HPDE6-E6E7 (cell line): ENCODE data around the gene CD59.

Source experiments
- DNase-seq: peaks from one replicate; pipeline ENCODE4 v3.0.0; 2011; ENCODE audit warnings: missing footprints; ENCODE audit errors: extremely low spot score

Gene CD59, protein sequence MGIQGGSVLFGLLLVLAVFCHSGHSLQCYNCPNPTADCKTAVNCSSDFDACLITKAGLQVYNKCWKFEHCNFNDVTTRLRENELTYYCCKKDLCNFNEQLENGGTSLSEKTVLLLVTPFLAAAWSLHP

DNA sequence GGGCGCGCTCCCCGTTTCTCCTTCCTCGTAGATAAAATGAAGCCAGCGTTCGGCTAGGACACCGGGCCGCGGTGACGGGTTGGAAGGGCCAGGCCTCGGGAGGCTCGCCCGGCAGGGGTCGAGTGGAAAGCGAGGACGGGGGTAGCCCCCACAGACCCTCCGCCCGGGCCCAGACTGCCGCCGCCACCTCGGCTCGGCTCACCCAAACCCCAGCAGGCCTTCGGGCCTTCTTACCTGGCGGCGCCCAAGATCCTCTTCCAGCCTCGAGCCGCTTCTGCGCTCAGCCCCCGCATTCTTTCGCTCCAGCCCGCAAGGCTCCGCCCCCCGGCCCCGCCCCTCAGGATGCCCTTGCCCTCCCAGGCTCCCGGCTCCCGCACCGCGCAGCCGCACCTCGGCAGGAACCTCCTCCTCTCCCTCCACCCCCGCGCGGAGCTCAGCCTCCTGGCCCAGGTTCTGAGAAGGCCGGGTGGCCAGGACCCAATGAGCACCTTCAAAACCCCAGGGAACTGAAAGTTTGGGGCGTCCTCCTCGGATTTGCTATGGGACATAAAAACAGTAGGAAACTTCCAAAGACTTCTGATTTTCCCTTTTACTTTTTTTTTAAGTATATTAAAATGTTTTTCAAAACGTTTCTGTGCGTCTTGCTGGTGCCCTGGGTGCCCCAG, at the start of gene CD59:
Gene CD59 (minus strand): TSS at position 276 of the 665 bp plus-strand sequence. CDS start 13,978 bp downstream, outside the sequence.
- DNase-seq, result peak; percentile 93

DNA sequence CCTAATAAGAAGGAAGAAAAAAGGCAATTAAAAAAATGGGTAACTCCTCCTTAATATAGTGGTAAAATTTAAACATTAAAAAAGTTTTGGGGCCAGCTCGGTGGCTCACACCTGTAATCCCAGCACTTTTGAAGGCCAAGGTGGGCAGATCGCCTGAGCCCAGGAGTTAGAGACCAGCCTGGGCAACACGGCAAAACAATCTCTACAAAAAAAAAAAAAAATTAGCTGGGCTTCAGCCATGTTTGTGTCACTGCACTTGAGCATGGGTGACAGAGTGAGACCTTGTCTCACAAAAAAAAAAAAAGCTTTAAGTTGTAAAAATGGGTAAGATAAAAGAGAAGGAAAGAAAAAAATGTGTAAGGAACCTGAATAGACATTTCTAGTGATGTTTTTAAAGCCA, 49.4 kb upstream of the CD59 start:
- no peak for DNase-seq

GRCh38 chr11:33779849-33780528, 43.8 kb upstream of the CD59 start:
- DNase-seq, result no peak

DNA sequence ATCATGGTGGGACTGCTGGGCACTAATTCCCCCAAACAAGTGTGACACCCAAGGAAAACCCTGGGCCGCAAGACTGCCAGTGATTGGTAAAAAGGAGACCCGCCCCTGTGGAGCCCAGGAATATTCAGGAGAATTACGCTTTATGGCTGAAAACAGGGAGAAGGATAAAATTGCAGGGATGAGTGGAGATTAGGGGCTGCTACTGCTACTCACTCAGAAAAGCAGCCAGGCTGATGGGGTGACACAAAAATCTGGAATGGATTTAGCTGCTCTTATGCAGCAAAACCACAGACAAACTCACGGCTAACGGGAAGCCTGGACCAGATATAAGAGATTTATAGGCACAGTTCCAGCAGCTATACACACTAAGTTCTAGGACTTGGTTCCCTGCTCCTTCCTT, 42.5 kb upstream of the CD59 start:
- no peak for DNase-seq

- DNase-seq, result no peak
Observed at GRCh38 chr11:33777906-33778305, 41.7 kb upstream of the CD59 start.

- no peak for DNase-seq
Observed at GRCh38 chr11:33775832-33776470, 39.7 kb upstream of the CD59 start.

DNA sequence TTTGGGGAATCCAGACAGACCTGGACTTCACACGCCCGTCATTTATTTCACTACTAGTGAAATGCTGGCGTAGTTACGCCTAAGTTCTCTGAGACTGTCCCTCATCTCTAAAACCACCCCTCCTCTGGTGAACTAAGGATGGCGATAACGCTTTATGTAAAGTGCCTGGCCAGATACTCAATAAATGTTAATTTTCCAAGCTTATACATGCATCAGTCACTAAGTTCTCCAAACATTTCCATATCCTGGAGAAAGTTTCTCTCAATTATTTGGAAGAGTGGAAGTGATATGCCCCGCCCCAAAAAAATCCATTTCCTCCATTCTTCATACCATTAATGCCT, 39.2 kb upstream of the CD59 start:
- no peak for DNase-seq

DNA sequence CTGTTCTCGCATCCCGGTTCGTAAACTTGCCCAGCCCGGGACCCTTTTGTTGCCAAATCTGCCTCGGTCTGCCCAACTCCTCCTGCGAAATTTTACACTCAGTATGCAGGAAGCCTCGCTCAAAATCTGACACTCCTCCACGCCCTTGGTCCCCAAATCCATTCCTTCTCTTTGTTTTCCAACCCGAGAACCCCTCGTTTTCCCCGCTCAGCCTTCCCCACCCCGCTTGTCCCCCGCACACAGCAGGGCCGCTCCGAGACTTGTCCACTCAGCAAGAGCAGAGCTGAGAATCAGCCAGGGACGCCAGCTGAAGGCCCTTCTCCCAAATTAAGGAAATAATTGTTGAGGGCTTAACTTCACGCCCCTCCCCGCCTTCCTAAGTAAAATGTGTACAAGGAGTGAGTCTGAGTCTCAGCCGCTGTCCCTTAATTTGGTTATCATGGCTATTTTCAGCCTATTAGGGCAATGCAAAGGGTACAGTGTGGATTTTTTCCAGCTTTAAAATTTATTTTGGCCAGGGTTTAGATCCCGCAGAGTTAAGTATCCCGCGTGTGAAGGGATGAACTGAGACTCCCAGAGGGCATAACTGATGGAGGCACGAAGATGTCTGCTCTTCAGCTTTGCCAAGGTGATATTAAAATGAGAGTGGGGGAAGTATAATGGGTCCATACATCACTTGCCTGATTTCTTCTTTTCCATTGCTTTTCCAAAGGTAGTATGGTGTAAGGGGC, 38.7 kb upstream of the CD59 start:
- no peak for DNase-seq

- peak; percentile 78 for DNase-seq
Observed at GRCh38 chr11:33773987-33774735, 37.9 kb upstream of the CD59 start, which contains the start of gene FBXO3. FBXO3 (minus strand) TSS chr11:33774520; CDS start chr11:33774497, 23 bp downstream.

DNA sequence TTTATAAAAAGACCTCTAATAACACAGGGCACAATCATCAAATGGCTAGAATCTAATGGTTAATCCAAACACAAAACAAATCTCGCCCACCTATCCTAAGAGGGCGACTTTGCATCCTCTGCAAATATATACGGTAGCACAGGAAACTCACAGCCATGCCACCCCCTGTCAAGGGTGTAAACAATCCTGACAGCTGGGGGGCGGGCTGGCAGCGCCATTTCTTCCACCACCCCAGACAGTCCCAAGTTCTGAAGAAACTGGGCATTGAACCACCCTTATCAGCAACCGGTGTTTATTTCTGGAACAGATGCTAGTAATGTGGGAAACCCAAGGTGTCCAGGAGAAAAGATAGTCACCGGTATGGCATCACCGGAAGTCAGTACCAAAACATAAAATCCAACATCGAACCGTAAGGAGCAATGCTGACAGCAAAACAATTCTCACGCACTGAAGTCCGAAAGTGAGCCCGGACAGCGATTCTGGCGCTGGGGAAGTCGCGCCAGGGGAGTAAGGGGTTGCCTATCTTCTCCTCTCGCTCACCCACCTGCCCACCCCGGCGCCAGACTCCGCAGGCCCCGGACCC, 37.3 kb upstream of the CD59 start:
- peak; percentile 22 for DNase-seq

DNA sequence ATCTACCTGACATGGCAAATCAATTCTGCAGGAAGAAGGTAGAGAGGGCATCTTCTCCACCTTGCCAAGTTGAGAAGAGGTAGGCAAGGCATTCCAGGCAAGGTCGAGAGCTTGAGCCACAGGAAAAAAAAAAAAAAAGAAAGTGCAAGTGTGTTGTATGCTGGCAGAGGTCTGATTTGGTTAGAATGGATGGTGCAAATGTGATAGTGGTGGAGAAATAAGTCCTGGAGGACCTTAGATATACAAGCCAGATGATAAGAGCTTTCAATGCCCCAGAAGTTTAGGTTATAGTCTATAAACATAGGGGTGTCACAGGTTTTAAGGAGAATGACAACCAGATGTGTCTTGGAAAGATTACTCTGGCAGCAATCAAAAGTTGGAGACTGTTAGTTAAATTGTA, 36.6 kb upstream of the CD59 start:
- no peak for DNase-seq

GRCh38 chr11:33772300-33772699, 36.1 kb upstream of the CD59 start:
- DNase-seq, result peak; percentile 66

DNA sequence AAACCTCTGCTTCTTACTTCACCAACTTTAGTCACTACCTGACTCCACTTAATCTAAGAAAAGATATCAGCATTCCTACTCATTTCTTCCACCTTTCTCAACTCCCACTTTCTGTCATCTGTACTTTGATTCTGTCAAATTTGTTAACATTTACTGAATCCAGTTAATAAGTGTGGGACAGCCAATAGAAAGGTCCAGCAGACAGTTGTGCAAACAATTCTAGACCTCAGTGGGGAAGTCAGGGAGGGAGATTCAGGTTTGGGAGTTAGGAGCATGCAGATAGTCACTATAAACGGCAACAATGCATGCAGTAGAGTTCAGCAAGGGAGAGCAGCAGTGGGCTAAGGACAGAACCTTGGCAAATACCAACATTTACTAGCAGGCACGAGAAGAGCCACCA, 34.0 kb upstream of the CD59 start:
- no peak for DNase-seq

DNA sequence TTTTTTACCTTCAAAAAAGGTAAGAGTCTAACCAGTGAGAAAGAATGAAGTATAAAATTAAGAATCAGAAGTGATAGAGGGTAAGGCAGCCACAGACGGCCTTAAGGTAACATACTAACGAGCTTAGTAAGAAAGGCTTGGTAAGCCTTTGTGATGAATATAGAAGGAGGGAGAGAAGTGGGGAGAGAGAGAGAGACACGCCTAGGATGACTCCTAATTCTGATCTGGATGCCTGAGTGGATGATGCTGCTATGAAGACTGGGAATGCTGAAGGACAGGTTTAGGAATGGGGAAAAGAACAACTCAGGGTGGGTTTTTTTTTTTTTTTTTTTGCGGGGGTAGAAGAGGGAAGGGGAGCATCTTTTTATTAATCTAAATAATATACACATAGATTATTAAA, 33.3 kb upstream of the CD59 start:
- peak; percentile 51 for DNase-seq

DNA sequence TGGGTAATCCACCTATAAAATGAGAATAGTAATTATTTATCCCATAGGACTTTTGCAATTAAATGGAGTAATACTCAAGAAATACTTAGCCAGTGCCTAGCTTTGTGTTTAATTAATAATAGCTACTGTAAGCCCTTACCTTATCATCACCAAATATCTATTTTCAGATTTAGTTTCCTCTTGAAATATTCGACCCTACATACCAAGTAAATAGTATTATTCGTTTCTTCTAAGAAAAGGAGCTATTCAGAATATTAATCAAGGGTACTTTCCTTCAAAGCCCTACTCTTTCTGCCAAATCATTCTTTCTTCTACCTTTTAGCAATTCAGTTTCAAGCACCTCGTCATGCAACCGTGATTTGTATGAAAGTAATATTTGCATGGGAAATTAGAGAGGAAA, 31.4 kb upstream of the CD59 start:
- no peak for DNase-seq

- no peak for DNase-seq
Observed at GRCh38 chr11:33766085-33766484, 29.9 kb upstream of the CD59 start.

DNA sequence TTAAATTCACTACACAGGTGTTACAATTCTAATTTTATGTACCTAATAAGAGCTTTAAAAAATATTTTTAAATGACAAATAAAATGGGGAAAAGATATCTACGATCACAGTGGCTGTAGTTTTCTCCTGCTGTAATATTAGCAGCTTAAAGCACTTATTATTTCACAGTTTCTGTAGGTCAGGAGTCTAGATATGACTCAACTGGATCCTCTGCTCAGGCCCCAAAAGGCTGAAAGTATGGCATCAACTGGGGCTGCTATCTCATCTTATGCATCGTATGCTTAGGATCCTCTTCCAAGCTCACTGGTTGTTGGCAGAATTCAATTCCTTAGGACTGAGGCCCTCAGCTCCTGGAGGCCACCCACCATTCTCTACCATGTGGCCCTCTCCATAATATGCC, 25.2 kb upstream of the CD59 start:
- no peak for DNase-seq

DNA sequence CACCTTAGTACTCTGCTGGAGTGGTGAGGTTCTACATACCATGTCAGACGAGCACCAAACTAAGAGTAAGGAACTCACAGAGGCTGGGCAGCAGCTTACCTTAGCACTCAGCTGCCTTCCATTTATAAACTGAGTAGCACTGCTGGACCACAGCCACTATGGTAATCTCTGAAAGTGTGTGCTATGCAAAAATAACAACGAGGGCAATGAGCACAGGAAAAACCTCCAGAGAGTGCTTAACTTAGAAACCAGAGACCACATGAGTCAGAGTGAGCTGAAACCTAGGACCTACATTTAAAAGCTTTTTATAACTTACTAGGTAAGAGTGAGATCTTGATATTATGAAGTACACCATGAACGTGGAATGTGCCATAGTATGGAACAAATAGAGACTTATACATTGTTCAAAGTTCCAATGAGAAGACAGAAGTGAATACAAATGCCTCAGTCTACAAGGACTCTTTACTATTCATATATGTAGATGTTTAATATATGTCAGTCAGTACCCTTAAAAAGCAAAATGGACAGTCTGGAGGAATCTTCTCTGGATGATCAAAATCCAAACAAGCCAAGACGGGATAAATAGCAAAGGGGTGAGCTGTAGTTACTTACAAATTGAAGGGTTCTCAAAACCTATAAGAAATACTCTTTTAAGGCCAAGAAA, 17.2 kb upstream of the CD59 start:
- DNase-seq, result no peak

DNA sequence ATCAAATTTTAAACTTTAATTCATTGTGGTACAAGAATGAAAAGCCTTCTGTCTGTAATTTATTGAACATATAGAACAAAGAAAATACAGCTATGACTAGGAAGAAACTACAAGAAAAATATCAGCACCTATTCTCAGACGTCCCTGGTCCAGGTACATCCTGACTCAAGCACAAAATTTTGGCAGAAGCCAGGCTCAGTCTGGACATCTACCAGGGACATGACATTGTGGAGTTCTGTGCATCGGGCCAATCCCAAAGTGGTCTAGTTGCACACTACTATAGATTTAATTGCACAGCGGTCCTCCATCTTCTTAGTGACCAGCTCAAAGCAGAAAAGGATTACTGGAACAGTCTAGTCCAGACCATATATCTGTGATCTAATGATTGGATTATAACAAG, 15.7 kb upstream of the CD59 start:
- no peak for DNase-seq

GRCh38 chr11:33747979-33748378, 11.8 kb upstream of the CD59 start:
- DNase-seq, result no peak

- DNase-seq, result no peak
Observed at GRCh38 chr11:33743291-33743690, 7.1 kb upstream of the CD59 start.
